Kidney (tissue), 14 donors: ENCODE data around the gene MPL. TPM values are rescaled to one million over a fixed set of nuclear protein-coding genes. Genes with fewer than 3 reads are reported as not detected.
"Not testable (repeated sequence)": the region's sequence is repeated elsewhere in the genome, so short reads cannot be mapped to it uniquely, and the experiment has no call there.

ENCODE experiments used
- DNase-seq, 5 donors: peaks; one replicate each; pipeline ENCODE4 v3.0.0-alpha.2; 2013 to 2020
- FAIRE-seq: peaks from 2 replicates; lab custom pipeline; 2012; peaks lifted over from hg19 to GRCh38; lab: Jason Lieb, UNC
- H3K27ac ChIP-seq, 2 donors: one replicate each; pipeline ENCODE4 v1.7.0; 2013; ENCODE audit warnings: low read depth in 2 of 2, low read length in 2 of 2, inconsistent platforms in 1 of 2
- H3K27me3 ChIP-seq: one replicate; pipeline ENCODE4 v1.7.1; 2013; ENCODE audit warnings: low read length, inconsistent platforms; ENCODE audit not compliant: control insufficient read depth, insufficient read depth
- H3K36me3 ChIP-seq, 3 donors: one replicate each; pipeline versions ENCODE4 v1.7.0 to v1.7.1; 2013; ENCODE audit warnings: low read length in 3 of 3, control low read depth in 1 of 3, inconsistent platforms in 1 of 3; ENCODE audit not compliant: insufficient read depth in 3 of 3, control insufficient read depth in 2 of 3
- H3K4me1 ChIP-seq, 3 donors: one replicate each; pipeline versions ENCODE4 v1.7.0 to v1.7.1; 2013; ENCODE audit warnings: low read length in 3 of 3, inconsistent platforms in 1 of 3, low read depth in 1 of 3; ENCODE audit not compliant: control insufficient read depth in 2 of 3, insufficient read depth in 2 of 3
- H3K4me3 ChIP-seq, 3 donors: one replicate each; pipeline versions ENCODE4 v1.7.0 to v1.8.1; 2013; ENCODE audit warnings: low read length in 3 of 3, control low read depth in 1 of 3, inconsistent platforms in 1 of 3
- H3K9ac ChIP-seq, 3 donors: one replicate each; pipeline versions ENCODE4 v1.7.0 to v1.7.1; 2013; ENCODE audit warnings: low read length in 3 of 3, control low read depth in 1 of 3, inconsistent platforms in 1 of 3
- H3K9me3 ChIP-seq, 3 donors: one replicate each; pipeline versions ENCODE4 v1.7.0 to v1.7.1; 2013; ENCODE audit warnings: low read length in 3 of 3, control low read depth in 1 of 3, inconsistent platforms in 1 of 3; ENCODE audit not compliant: control insufficient read depth in 2 of 3, insufficient read depth in 1 of 3
- CTCF ChIP-seq: IDR thresholded peaks from 3 replicates; pipeline ENCODE4 v1.5.1; 2012; ENCODE audit warnings: mild to moderate bottlenecking, moderate library complexity, borderline replicate concordance; ENCODE audit not compliant: insufficient read depth; ENCODE audit errors: extremely low read depth
- intact Hi-C: fragments of 100-400 bp; cut with DNase I; formaldehyde crosslinking; loops from one replicate; pipeline ENCODE4 v1.11.1; 2022
- polyA plus RNA-seq: library from polyadenylated mRNA; stranded (reverse); fragments of 350-450 nt; fragmentation: Illumina TruSeq; extraction: RNeasy Lipid Tissue Mini Kit (QIAGEN cat#74804); gene quantifications from one replicate; pipeline ENCODE4 v1.2.3, GENCODE V29; 2014; ENCODE audit warnings: low read depth, low replicate concordance; ENCODE audit not compliant: insufficient read depth
- total RNA-seq: library from RNA; stranded (reverse); fragmentation: NEBNext Ultra II Directional; extraction: Animal tissue kit (Norgen Biotek cat#: 25700); gene quantifications from one replicate; pipeline ENCODE4 v1.2.1, GENCODE V29; 2021
- donor health status: control.
- donor health status: control.
- donor health status: control.
- donor health status: control.
- donor health status: control.
- donor health status: DM: yes; HTN: yes; CAD: no.
- donor health status: Normal renal cell carcinoma (clear cell type).

MPL gene
- total and polyA plus RNA-seq, 2 donors from 2014 or later = 0.25 TPM; not detected in 1

DNA sequence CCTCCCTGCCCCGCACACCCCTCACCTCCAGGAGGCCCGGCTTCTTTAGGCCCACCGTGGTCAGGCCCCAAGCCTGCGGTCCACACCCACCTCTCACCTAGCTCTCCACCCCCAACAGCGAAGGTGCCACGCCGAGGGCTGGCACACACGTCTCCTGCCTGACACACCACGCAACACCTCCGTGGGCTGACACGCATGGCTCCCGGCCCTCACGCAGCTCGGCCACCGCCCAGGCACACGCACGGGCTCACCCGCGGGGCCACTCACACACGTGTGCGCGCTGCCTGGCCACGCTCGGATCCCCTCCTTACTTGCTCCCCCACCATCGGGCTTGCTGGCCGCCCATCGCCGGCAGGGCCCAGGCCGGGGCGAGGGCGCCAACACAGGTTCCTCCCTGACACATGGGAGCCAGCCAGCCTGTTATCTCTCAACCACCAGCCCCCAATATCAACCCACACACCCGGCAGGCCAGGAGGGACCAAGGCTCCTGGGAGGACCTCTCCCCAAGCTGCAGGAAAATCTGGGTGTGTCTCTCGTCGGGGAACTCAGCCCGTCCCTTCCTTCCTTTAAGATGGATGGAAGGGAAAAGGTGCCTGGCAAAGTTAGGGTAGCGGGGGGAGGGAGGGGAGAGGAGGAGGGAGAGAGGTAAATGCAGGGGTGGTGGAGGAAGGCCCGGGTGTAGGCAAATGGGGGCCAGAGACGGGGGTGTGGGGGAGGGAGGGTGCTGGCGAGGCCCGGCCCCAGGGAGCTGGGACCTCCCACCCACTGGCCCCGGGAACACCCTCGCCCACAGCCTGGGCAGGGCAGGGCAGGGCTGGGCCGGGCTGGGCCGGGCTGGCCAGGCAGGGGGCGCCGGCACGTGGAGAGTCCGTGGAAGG is 29.6 kb downstream of the MPL start:
- peak in 2 of 5 donors; percentile 68 to 81 for DNase-seq
- FAIRE-seq = no peak
- peaks cover 0 to 22% (median 8%) of the 10 kb centered on the region in 3 donors for H3K4me1 ChIP-seq
- intact Hi-C loops = no loop called here
- peak overlapping the region; percentile 1 to 77 (median 20) for H3K9ac ChIP-seq
- H3K9me3 ChIP-seq = no peaks in the 10 kb centered on the region
- H3K4me3 ChIP-seq = peak overlapping the region; percentile 44 to 78 (median 68)
- H3K36me3 ChIP-seq = peaks cover 4 to 33% (median 16%) of the 10 kb centered on the region in 3 donors
- H3K27me3 ChIP-seq = no peaks in the 10 kb centered on the region
- H3K27ac ChIP-seq = peak overlapping the region; percentile 81 to 83
- TF ChIP-seq CTCF = no peak

- peaks cover 4 to 30% (median 16%) of the 10 kb centered on the region in 3 donors for H3K36me3 ChIP-seq
- FAIRE-seq = no peak
- H3K9me3 ChIP-seq = no peaks in the 10 kb centered on the region
- intact Hi-C loops = no loop called here
- peak; percentile 91 to 98 (median 93) for DNase-seq
- peak within 1 kb of the TSS; percentile 71 to 78 (median 72) for H3K4me3 ChIP-seq
- H3K9ac ChIP-seq = peak within 1 kb of the TSS; percentile 51 to 80 (median 77)
- peak within 1 kb of the TSS; percentile 86 to 91 for H3K27ac ChIP-seq
- H3K27me3 ChIP-seq = no peaks in the 10 kb centered on the region
- TF ChIP-seq CTCF = no peak
- H3K4me1 ChIP-seq = peaks cover 0 to 22% (median 14%) of the 10 kb centered on the region in 3 donors
Observed at GRCh38 chr1:43367904-43368645, 30.5 kb downstream of the MPL start, which contains the start of gene ELOVL1. ELOVL1 (minus strand) TSS chr1:43368011; CDS start chr1:43365609, 2,402 bp downstream.

DNA sequence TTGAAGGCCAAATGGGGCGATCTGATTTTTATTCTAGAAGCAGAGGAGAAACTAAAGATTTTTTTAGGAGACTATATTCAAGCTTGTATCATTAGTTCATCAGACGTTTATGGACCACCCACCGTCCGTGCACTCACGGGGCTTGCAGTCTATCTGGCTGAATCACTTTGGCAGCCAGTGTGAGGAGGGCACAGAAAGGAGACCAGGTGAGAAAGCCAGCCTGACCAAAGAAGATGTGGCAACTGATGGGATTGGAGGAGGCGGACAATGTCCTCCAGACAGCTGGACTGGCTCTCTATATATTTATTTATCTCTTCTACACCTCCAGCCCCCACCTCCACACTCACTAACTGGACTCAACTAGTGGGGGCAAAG is 31.0 kb downstream of the MPL start:
- no peak for TF ChIP-seq CTCF
- H3K36me3 ChIP-seq = peaks cover 4 to 24% (median 14%) of the 10 kb centered on the region in 3 donors
- no peaks in the 10 kb centered on the region for H3K27me3 ChIP-seq
- peak overlapping the region; percentile 71 to 78 (median 72) for H3K4me3 ChIP-seq
- peak in 1 of 5 donors; percentile 33 for DNase-seq
- peaks cover 0 to 22% (median 16%) of the 10 kb centered on the region in 3 donors for H3K4me1 ChIP-seq
- intact Hi-C loops = no loop called here
- H3K9ac ChIP-seq = peak overlapping the region; percentile 51 to 80 (median 74)
- no peaks in the 10 kb centered on the region for H3K9me3 ChIP-seq
- H3K27ac ChIP-seq = peak overlapping the region; percentile 86 to 91
- FAIRE-seq = no peak

- H3K27ac ChIP-seq, H3K4me3 ChIP-seq, FAIRE-seq, intact Hi-C loops, H3K9ac ChIP-seq, DNase-seq, H3K27me3 ChIP-seq, H3K9me3 ChIP-seq: not testable (repeated sequence)
- Histone ChIP-seq H3K36me3 (peaks cover 0 to 13% (median 3%) of the 10 kb centered on the region in 3 donors), H3K4me1 (peaks cover 0 to 22% (median 16%) of the 10 kb centered on the region in 3 donors)
Observed at GRCh38 chr1:43369779-43370178, 32.2 kb downstream of the MPL start.
